ENCODE results near the gene SLC25A26.

SLC25A26 gene

GRCh38 chr3:66399529-66400232 is 178.9 kb downstream of the SLC25A26 start:
- no peak for DNase-seq

GRCh38 chr3:66400411-66401156 is 179.8 kb downstream of the SLC25A26 start:
- DNase-seq, result no peak

DNA sequence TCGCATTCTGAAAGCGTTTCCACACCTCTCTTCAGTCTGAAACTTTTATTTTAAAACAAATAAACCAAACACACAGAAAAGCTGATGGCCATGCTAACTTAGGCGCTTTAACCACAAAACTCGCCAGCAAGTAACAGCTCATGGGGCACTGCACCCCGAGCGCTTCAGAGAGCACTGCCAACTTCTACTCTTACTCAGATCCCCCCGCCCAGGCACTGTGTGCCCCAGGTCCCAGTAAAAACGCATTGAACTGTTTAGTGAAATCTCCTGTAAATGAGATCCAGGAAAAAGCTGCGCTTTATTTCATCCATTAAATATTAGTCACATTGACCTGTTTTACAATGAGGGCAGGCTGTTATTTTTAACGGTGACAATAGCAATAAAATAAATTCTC is 180.4 kb downstream of the SLC25A26 start:
- no peak for DNase-seq

DNA sequence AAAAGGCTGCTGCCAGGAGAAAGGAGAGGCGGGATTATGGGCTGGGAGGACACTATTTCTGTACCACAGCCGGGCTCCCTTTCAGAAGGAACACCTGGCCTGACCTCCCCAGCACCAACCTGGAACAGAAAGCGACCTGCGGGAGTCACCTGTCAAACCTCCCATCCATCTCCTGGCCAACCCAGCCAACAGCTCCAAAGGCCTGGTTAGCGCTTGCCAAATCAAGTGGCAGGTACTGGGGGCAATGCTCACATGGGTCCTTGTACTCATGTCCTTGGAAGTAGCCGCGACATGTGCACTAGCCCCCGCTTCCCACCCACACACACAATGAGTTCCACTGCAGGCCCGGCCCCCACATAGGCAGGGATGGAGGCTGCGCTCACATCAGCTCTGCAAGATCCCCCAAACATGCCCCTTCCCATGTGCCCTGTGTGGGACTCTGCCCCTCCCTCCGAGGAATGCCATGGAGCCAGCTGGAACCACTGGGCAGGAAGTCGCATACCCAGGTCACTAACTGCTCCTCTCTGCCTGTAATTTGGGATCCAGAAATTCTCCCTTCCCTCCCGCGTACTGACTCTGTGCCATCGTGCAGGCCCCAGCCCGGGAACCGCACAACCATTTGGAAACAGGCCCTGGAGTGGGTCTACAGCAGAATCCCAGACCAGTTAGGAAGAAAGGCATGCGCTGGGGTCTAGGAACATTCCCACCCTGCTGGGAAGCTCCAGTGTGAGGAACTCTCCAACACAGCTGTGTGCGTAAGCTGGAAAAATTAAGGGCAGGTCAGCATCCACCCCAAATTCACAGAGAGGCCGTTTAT is 181.1 kb downstream of the SLC25A26 start:
- no peak for DNase-seq

GRCh38 chr3:66402596-66403290 is 181.9 kb downstream of the SLC25A26 start:
- DNase-seq, result no peak

DNA sequence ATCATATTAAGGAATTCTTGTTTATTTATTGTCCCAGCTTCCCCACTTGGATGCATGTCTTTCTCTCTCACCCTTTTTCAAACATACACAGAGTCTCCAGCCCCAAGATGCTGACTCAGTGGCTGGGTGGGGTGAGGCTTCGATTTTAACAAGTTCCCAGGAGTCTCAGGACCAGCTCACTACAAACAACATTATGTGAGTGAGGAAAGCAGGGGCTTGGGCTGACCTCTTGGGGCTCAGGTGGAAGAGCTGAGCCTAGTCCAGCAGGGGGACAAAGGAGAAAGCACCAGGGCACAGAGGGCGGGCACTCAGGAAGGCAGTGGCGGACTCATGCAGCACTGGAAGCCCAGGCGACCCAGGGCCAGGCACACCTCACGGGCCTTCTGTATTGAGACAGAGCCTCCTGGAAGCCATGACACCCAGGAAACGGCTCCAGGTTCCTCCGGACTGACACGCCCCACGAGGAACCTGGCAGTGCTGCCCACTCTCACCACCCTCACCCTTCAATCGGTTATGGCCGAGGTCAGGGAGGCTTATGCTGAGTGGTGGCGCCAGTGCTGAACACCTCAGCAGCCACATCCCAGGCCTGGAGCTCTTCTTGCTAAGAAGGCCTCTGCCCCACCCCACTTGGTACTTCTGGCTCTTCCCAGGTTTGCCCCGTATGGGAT is 182.7 kb downstream of the SLC25A26 start:
- no peak for DNase-seq

GRCh38 chr3:66404197-66404596 is 183.4 kb downstream of the SLC25A26 start:
- DNase-seq, result no peak

DNA sequence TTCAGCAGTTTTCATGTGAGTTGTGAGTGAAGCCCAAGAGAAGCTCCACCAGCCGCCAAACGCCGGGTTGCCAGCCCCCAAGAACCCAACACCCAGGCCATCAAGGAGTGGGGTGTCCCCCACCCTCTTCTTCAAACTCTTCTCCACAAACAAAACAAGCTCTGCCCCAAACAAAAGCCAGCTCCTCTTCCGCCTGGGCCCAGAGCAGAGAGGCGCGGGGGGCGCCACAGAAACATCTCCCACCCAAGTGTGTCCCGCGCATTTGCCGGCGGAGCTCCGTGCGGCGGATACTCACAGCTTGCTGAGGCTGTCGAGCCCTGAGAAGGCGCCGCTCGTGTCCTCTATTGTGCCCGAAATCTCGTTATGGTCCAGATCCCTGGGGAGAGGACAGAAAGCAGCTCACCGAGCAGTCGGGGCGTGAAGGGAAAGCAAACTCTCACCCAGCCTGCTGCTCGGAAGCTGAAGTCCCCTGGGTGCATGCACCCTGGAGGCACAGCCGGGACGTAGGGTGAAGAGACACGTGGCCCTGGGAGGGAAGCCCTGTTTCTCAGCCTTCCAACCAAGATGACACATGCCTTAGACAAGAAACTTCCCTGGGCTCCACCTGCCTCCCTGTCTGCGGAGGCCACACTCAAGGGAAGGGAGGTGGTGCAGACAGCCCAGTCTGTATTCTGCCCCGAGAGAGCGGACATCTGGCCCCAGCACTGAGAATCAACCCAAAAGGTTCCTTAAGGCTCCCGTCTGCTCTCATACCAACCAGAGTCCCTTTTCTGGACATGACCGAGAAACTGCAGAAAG is 184.3 kb downstream of the SLC25A26 start:
- no peak for DNase-seq

DNA sequence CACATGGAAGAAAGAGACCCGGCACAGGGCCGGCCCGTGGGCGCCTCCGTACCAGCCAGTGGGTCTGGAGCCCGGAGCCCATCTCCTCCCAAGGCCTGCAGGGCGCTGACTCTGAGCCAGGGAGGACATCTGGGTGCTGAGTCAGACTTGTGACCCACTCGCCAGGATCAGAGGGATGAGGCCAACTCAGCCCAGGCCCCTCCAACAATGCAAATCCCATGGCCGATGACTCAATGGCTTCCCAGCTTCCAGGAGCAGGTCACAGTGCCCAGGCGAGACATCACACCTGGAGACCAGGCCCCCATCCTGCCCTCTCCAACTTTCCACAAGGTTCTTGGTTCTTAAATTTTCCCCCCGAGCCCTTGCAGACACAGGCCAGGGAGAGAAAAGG is 184.9 kb downstream of the SLC25A26 start:
- no peak for DNase-seq

DNA sequence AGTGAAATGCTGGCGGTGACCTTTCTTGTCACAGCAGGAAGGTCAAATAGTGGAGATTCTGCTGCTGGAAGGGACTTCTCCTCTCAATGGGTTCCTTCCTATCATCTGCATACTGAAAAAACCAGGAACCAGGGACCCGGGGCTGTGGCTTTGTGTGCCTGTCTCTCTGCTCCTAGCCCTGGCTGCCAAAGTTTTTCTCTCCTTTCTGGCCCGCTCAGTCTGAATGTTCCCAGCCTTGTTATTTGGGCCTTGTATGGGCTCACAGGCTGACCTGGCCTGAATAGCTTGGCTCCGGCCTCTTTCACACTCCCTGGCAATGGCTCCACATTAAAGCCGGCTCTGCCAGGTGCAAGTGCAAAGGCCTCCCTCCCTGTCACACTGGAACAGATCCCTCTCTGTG is 185.4 kb downstream of the SLC25A26 start:
- no peak for DNase-seq

- no peak for DNase-seq
Measured at GRCh38 chr3:66406831-66407610, 186.2 kb downstream of the SLC25A26 start.

DNA sequence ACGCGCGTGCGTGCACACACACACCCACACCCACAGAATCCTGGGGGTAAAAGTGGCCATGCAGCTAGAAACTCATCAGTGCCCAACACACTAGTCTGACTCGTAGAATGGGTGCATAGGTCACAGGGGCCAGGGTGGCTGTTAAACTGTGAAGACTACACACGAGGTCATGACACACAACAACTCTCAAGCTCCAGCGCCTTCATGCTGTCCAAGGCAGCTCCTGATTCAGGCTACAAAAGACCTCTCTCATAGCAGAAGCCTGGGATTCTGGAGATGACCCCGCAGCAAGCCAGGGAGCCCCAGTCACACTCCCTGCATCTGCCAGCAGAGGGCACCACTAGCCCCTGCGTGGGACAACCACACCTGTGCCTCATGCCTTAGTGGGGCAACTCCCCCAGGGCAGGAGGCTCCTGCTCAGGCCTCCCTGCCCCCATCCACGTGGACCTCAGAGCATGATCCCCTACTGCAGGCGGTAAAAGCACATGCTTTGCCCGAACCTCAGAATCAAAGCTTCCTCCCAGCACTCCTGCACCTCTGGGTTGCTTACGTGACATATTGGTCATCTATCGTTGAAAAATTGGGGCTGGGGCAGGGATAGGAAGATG is 186.9 kb downstream of the SLC25A26 start:
- peak; percentile 74 for DNase-seq

DNA sequence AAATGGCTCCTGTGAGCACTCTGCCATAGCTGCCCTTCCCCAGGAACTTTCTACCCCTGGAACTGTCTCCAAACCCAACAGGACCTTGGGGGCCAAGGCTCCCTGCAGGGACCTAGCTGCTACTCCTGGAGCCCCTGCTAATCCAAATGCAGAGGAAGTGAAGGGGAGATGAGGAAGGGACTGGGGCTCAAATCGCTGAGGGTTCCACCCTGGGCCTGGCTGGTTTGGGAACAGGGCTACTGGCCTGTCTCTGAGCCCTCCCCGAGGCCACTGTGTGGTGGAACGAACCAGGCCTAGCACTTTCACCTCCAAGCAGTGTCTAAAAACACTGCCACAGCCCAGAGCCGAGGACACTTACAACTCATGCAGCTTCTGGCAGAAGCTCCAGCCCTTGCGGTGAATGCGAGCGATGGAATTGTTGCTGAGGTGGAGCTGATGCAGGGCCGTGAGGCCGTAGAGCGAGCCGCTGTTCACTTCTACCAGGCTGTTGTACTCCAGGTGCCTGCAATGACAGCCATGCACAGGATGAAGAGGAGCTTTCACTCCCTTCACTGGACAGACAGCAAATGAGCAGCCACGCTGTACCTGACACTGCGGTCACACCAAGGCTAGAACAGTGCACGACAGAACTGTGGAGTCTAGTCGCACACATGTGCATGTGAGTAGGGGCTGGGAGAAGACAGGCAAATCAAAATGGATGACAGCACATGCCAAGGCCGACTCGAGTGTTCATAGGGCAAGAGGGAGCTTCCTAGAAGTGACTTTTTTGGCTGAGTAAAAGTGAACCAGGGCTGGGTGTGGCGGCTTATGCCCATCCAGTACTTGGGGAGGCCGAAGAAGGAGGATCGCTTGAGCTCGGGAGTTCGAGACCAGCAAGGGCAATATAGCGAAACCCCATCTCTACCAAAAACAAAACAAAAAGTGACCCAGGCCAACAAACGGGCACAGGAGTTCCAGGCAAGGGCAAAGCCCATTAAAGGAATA is 189.3 kb downstream of the SLC25A26 start:
- DNase-seq, result no peak

GRCh38 chr3:66410976-66411375 is 190.2 kb downstream of the SLC25A26 start:
- DNase-seq, result no peak

GRCh38 chr3:66411474-66411873 is 190.7 kb downstream of the SLC25A26 start:
- no peak for DNase-seq

DNA sequence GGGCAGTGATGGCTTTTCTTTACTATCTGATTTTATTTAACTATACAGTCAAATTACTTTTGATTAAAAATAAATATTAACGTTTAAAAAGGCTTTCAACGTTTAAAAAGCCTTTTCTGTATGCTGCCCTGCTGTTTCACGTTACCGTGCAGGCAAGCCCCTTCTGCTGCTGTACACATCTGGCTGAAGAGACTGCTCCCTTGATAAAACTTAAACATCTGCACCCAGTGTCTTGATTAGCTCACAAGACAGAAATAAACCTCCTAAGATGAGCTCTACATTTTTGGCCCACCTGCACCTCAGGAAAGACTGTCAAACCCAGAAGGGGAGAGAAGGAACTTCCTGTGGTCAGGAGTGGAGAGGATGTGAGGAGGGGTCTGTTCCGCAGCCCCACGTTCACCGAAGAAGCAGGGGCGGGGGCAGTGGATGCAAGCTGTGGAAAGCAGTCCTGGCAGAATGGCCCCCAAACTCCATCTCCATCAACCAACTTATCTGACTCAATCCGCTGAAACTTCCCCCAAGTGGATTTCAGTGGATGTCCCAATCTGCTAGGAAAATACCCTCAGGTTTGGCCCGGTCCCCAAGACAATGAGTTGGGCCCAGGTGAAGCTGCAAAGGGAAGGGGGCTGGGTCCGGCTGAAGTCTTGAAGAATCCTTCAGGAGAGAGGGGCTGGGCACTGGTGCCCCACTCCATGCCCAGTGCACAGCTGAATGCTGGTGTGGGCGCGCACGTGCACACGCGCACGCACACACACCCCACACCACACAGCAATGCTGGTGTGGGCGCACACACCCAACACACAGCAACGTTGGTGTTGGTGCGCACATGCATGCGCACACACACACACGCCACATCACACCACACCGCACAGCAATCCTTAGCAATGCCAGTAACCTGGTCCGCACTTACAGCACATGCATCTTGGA is 191.4 kb downstream of the SLC25A26 start:
- DNase-seq, result no peak

GRCh38 chr3:66413151-66413751 is 192.4 kb downstream of the SLC25A26 start:
- DNase-seq, result no peak

Data from CD4-positive, alpha-beta T cell treated with Interleukin-21 for 1 hour (primary cell).